ENCODE results near the gene RHEBL1.

GRCh38 chr12:49094975-49095365 is 25.2 kb upstream of the RHEBL1 start:
- TF ChIP-seq, protein P1, sequence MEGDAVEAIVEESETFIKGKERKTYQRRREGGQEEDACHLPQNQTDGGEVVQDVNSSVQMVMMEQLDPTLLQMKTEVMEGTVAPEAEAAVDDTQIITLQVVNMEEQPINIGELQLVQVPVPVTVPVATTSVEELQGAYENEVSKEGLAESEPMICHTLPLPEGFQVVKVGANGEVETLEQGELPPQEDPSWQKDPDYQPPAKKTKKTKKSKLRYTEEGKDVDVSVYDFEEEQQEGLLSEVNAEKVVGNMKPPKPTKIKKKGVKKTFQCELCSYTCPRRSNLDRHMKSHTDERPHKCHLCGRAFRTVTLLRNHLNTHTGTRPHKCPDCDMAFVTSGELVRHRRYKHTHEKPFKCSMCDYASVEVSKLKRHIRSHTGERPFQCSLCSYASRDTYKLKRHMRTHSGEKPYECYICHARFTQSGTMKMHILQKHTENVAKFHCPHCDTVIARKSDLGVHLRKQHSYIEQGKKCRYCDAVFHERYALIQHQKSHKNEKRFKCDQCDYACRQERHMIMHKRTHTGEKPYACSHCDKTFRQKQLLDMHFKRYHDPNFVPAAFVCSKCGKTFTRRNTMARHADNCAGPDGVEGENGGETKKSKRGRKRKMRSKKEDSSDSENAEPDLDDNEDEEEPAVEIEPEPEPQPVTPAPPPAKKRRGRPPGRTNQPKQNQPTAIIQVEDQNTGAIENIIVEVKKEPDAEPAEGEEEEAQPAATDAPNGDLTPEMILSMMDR (conservative IDR thresholded peaks at IDR 0.05; ENCODE audit: low read depth, low read length): no peak
- TF ChIP-seq EZH2 (IDR thresholded peaks at IDR 0.05; ENCODE audit: borderline replicate concordance, low read depth, low read length, poor library complexity, severe bottlenecking): no peak

Measured in A673 (cell line).